Glomerular visceral epithelial cell (primary cell): ENCODE data around the gene SLC9A4.
"Not testable (repeated sequence)": the region's sequence is repeated elsewhere in the genome, so short reads cannot be mapped to it uniquely, and the experiment has no call there.

Experiments used
- DNase-seq: peaks from one replicate; pipeline ENCODE4 v3.0.0-alpha.2; 2016; ENCODE audit errors: extremely low spot score

Gene SLC9A4

GRCh38 chr2:102547462-102547861 is 74.4 kb downstream of the SLC9A4 start:
- DNase-seq = no peak

GRCh38 chr2:102549027-102549426 is 76.0 kb downstream of the SLC9A4 start:
- DNase-seq = no peak

- DNase-seq = no peak
These were observed 77.1 kb downstream of the SLC9A4 start for GRCh38 chr2:102550151-102550550.

GRCh38 chr2:102551329-102552096 is 78.5 kb downstream of the SLC9A4 start:
- DNase-seq = no peak

- DNase-seq = no peak
These were observed 80.6 kb downstream of the SLC9A4 start for GRCh38 chr2:102553601-102554000.

GRCh38 chr2:102558463-102558862 is 85.4 kb downstream of the SLC9A4 start:
- no peak for DNase-seq

- DNase-seq = not testable (repeated sequence)
These were observed 89.5 kb downstream of the SLC9A4 start for GRCh38 chr2:102562542-102562941.

- DNase-seq = no peak
These were observed 102.9 kb downstream of the SLC9A4 start for GRCh38 chr2:102575888-102576287.

- no peak for DNase-seq
These were observed 105.3 kb downstream of the SLC9A4 start for GRCh38 chr2:102578376-102578775.

- no peak for DNase-seq
These were observed 108.9 kb downstream of the SLC9A4 start for GRCh38 chr2:102581911-102582310.

GRCh38 chr2:102582845-102583244 is 109.8 kb downstream of the SLC9A4 start:
- no peak for DNase-seq
